ENCODE results near the gene FAM222B.
"Not testable (repeated sequence)": the region's sequence is repeated elsewhere in the genome, so short reads cannot be mapped to it uniquely, and the experiment has no call there.

Gene FAM222B

DNA sequence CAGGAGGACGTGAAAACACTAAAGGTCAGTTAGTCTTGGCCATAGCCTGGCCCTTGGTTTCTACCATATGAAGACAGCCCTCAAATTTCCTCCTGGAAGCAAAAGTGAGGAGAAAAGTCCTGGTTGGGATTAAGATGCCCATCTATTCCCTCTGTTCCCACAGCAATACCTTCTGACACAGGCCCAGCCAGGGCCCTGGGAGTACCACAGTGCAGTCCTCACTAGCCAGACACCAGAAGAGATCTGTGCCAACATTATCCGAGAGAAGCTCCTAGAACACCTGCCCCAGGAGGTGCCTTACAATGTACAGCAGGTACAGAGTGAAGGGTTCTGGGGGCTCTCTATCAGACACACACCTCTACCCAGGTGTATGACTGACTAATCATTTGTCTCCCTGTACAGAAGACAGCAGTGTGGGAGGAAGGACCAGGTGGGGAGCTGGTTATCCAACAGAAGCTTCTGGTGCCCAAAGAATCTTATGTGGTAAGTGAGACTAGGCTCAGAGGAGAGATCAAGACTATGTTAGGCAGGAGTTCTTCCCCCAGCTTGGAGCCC lies 16.3 kb upstream of the FAM222B start:
- Mint-ChIP-seq H3K27ac (peak overlapping the region; percentile 82), H3K27me3 (no peaks in the 10 kb centered on the region), H3K9me3 (no peaks in the 10 kb centered on the region), H3K4me1 (peaks cover 22% of the 10 kb centered on the region), H3K4me3 (no peak overlapping the region), H3K36me3 (peaks cover 47% of the 10 kb centered on the region)
- no peak for ATAC-seq

DNA sequence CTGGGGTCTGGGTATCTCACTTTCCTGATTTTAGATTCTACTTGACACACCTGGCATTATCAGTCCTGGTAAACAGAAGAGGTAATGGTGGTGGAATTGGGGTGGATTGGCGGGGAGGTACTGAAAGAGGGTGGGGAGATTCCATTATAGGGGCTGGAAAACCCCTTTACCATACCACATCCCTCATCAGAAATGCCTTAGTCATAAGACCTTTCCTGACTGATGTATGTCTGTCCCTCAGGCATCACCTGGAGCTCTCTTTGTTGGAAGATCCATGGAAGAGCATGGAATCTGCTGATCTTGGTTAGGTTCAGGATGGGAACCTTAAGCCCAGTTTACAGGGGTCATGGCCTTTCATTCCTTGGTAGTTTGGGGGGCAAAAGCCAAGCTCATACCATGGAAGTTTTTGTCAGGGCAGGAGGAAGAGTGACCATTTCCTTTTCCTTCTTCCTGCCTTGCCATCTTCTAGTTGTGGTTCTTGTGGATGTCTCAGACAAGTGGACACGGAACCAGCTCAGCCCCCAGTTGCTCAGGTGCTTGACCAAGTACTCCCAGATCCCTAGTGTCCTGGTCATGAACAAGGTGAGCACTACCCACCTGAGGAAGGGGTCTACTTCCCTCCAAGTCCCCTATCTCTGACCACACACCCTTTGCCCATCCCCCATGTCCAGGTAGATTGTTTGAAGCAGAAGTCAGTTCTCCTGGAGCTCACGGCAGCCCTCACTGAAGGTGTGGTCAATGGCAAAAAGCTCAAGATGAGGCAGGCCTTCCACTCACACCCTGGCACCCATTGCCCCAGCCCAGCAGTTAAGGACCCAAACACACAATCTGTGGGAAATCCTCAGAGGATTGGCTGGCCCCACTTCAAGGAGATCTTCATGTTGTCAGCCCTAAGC lies 15.6 kb upstream of the FAM222B start:
- peak overlapping the region; percentile 82 for H3K27ac Mint-ChIP-seq
- H3K4me3 Mint-ChIP-seq, result no peak overlapping the region
- no peaks in the 10 kb centered on the region for H3K9me3 Mint-ChIP-seq
- H3K4me1 Mint-ChIP-seq, result peaks cover 22% of the 10 kb centered on the region
- peaks cover 47% of the 10 kb centered on the region for H3K36me3 Mint-ChIP-seq
- no peak for ATAC-seq
- no peaks in the 10 kb centered on the region for H3K27me3 Mint-ChIP-seq

DNA sequence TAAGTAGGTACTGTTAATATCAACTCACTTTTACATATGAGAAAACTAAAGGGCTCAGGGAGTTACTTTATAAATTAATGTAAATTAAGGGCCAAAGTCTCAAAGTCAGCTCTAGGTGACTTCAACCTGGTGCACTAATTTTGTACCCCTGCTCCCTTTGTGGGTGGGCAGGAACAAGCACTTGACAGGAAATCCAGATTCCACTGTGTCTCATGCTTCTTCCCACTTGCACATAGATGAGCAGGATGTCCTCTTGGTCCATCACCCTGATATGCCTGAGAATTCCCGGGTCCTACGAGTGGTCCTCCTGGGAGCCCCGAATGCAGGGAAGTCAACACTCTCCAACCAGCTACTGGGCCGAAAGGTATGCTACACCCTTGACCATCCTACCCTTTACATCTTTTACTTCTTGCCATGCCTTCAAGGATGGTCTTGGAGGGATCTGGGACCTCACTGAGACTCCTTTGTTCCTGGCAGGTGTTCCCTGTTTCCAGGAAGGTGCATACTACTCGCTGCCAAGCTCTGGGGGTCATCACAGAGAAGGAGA lies 13.5 kb upstream of the FAM222B start:
- peak overlapping the region; percentile 44 for H3K27ac Mint-ChIP-seq
- no peaks in the 10 kb centered on the region for H3K27me3 Mint-ChIP-seq
- no peak for ATAC-seq
- no peaks in the 10 kb centered on the region for H3K9me3 Mint-ChIP-seq
- H3K4me1 Mint-ChIP-seq, result peaks cover 22% of the 10 kb centered on the region
- peaks cover 34% of the 10 kb centered on the region for H3K36me3 Mint-ChIP-seq
- peak overlapping the region; percentile 46 for H3K4me3 Mint-ChIP-seq

DNA sequence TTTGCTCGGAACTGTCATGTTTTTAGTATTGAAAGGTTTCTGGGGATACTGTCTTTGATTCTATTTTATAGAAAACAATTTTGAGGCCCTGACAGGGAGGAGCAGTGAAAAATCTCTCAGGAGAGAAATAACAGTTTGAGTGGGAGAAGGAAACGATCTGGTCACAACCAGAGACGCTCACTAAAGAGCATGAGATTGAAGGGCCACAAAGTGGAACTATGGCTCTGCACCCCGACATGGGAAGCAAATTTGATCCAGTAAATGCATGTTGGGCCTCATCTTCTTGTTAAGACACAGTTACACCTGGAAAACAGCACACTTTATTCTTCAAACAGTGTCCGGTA lies 12.7 kb upstream of the FAM222B start:
- Mint-ChIP-seq H3K36me3 (peaks cover 29% of the 10 kb centered on the region), H3K27ac (peak overlapping the region; percentile 81), H3K4me3 (peak overlapping the region; percentile 88), H3K9me3 (no peaks in the 10 kb centered on the region), H3K4me1 (peaks cover 22% of the 10 kb centered on the region), H3K27me3 (no peaks in the 10 kb centered on the region)
- ATAC-seq, result no peak

DNA sequence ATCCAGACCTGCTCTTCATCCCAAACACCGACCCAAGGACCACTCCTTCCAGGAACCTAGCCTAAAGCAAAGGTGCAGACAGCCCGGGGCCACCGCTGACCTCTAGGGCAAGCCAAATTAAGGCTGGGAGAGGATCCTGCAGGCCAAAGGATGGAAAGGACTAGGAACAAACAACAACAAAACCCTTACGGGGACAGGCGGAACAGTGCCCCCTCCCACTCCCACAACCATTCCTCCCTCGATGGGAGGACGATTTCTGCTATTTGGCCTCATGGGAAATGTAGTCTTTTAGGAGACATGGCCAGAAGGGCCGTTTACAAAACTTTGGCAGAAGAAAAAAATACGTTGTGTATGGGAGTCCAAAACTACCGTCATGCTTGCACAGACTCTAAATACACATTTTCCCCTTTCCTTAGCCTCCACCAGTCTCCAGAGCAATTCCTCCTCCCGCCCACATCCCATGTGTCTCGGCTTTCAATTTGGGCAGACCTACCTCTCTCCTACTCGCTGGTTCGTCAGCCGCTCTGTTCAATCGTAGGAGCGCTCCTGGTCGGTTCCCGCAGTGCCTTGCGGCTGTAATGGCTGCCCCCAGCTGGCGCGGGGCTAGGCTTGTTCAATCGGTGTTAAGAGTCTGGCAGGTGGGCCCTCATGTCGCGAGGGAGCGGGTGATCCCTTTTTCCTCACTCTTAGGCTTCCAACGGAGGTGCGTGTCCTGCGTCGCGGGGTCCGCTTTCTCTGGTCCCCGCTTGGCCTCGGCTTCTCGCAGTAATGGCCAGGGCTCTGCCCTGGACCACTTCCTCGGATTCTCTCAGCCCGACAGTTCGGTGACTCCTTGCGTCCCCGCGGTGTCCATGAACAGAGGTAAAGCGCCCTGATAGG lies 12.1 kb upstream of the FAM222B start, which contains the start of gene ERAL1:
Gene ERAL1 (plus strand): TSS at position 560 of the 879 bp plus-strand sequence. CDS start 19 bp downstream, at position 579.
- H3K4me1 Mint-ChIP-seq, result peaks cover 22% of the 10 kb centered on the region
- no peaks in the 10 kb centered on the region for H3K27me3 Mint-ChIP-seq
- peaks cover 26% of the 10 kb centered on the region for H3K36me3 Mint-ChIP-seq
- H3K4me3 Mint-ChIP-seq, result peak within 1 kb of the TSS; percentile 88
- no peaks in the 10 kb centered on the region for H3K9me3 Mint-ChIP-seq
- H3K27ac Mint-ChIP-seq, result peak within 1 kb of the TSS; percentile 81
- ATAC-seq, result peak; percentile 99

DNA sequence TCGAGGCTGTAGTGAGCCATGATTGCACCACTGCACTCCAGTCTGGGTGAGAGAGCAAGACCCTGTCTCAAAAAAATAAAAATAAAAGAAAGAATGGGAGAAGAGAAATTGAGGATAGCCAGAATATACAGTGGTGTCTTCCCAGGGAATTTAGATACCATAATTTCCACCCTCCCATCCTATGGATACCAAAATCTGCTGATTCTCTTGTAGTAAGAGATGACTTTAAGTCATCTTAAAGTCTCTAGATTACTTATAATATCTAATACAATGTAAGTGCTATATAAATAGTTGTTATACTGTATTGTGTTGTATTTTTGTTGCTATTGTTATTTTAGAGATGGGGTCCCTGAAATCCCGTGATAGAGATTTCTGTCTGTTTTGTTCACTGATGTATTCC lies 10.7 kb upstream of the FAM222B start:
- ATAC-seq, result no peak
- no peak overlapping the region for H3K27ac Mint-ChIP-seq
- no peak overlapping the region for H3K4me3 Mint-ChIP-seq
- no peaks in the 10 kb centered on the region for H3K9me3 Mint-ChIP-seq
- H3K4me1 Mint-ChIP-seq, result peaks cover 14% of the 10 kb centered on the region
- H3K27me3 Mint-ChIP-seq, result no peaks in the 10 kb centered on the region
- H3K36me3 Mint-ChIP-seq, result peaks cover 13% of the 10 kb centered on the region

DNA sequence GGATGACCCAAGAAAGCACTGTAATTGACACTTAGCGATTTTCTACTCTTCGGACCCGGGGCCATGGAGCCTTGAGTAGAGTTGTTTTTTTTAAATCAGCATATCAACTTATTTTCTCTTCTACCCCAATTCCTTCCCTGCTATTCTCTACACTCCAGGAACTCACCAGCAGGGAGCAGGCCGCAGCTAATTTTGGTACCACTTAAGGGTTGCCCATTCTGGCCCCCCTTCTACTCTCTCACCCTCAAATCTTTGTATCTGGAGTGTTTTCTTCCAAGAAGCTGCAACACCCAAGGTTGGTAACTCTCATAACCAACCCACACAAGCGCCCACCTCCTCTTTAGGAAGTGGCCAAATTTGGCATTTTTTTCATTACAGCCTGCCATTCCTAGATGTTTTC lies 6.7 kb upstream of the FAM222B start:
- Mint-ChIP-seq H3K27ac (no peak overlapping the region), H3K4me3 (no peak overlapping the region), H3K27me3 (no peaks in the 10 kb centered on the region), H3K9me3 (no peaks in the 10 kb centered on the region), H3K4me1 (no peaks in the 10 kb centered on the region), H3K36me3 (no peaks in the 10 kb centered on the region)
- ATAC-seq, result no peak

DNA sequence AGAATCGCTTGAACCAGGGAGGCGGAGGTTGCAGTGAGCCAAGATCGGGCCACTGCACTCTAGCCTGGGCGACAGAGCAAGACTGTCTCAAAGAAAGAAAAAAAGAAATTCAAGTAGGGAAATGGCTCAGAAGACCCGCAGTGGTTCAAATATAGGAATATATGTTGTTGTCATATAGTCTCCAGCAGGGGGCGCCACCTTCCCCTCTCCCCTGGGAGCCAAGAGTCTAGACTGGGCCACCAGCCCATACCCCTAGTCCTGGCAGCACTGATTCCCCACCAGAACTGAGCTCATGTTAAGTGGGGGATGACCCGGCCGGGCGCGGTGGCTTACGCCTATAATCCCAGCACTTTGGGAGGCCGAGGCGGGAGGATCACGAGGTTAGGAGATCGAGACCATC lies 6.1 kb upstream of the FAM222B start:
- not testable (repeated sequence) for H3K4me1 Mint-ChIP-seq, H3K4me3 Mint-ChIP-seq, H3K36me3 Mint-ChIP-seq, H3K9me3 Mint-ChIP-seq, ATAC-seq, H3K27ac Mint-ChIP-seq, H3K27me3 Mint-ChIP-seq

DNA sequence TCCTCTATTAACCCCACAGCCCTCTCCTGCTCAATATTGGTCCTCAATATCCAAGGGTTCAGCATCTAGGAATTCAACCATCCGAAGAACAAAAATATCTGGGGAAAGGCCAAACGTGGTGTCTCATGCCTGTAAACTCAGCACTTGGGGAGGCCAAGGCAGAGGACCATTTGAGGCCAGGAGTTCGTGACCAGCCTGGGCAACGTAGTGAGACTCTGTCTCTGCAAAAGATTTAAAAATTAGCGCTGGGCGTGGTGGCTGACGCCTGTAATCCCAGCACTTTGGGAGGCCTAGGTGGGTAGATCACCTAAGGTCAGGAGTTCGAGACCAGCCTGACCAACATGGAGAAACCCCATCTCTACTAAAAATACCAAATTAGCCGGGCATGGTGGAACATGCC lies 4.1 kb upstream of the FAM222B start:
- H3K9me3 Mint-ChIP-seq, result not testable (repeated sequence)

DNA sequence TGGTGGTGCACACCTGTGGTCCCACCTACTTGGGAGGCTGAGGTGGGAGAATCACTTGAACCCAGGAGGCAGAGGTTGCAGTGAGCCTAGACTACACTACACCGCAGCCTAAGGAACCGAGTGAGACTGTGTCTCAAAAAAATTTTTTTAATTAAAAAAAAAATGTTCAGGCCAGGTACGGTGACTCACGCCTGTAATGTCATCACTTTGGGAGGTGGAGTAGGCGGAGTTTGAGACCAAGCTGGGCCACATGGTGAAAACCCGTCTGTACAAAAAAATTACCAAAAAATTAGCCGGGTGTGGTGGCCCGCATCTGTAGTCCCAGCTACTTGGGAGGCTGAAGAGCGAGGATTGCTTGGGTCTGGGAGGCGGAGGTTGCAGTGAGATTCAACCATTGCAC lies 3.6 kb upstream of the FAM222B start:
- Mint-ChIP-seq H3K4me3 (no peak overlapping the region), H3K4me1 (peaks cover 15% of the 10 kb centered on the region), H3K9me3 (no peaks in the 10 kb centered on the region), H3K36me3 (no peaks in the 10 kb centered on the region), H3K27ac (no peak overlapping the region), H3K27me3 (no peaks in the 10 kb centered on the region)
- no peak for ATAC-seq

More for the DNA sequence above, 4.1 kb upstream of the FAM222B start:
- peaks cover 12% of the 10 kb centered on the region for H3K4me1 Mint-ChIP-seq
- ATAC-seq, H3K36me3 Mint-ChIP-seq, H3K4me3 Mint-ChIP-seq, H3K27me3 Mint-ChIP-seq, H3K27ac Mint-ChIP-seq: not testable (repeated sequence)

DNA sequence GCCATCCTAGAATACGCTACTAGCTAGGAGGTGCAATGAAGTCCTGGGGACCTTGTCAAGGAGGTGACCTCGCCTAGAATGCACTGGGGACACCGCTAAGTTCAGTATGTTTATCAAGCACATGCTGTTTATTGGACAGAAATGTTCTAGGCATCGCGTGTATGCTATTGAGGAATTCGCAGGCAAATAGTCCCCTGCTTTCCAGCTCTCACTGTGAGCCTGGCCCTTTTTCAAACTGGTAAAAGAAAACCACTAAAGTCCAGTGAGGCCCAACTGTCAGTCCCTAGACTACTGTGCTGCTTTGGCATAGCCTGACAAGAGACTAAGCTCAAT lies 1.2 kb upstream of the FAM222B start:
- H3K27ac Mint-ChIP-seq, result no peak overlapping the region
- peak overlapping the region; percentile 31 for H3K4me3 Mint-ChIP-seq
- peaks cover 23% of the 10 kb centered on the region for H3K4me1 Mint-ChIP-seq
- no peaks in the 10 kb centered on the region for H3K27me3 Mint-ChIP-seq
- no peaks in the 10 kb centered on the region for H3K9me3 Mint-ChIP-seq
- H3K36me3 Mint-ChIP-seq, result no peaks in the 10 kb centered on the region
- ATAC-seq, result no peak

DNA sequence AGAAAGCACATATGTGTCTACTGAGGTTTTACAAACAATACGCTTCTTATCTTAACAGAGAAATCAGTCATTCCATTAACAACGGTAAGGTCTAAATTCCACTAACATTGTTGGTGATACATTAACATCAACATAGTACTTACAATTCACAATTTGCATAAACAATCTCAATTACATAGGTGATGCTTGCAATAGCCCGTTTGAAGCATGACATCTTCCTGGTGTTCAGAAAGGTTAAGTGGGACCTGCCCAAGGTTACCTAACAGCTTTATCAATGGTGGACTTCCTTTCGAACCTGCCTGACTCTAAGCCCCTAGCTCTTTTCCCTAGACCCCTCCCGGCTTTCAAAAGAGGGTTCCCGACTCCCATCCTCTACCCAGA lies 699 bp downstream of the FAM222B start:
- H3K27me3 Mint-ChIP-seq, result no peaks in the 10 kb centered on the region
- peak overlapping the region; percentile 91 for H3K27ac Mint-ChIP-seq
- peak overlapping the region; percentile 93 for H3K4me3 Mint-ChIP-seq
- ATAC-seq, result peak; percentile 44
- H3K36me3 Mint-ChIP-seq, result no peaks in the 10 kb centered on the region
- no peaks in the 10 kb centered on the region for H3K9me3 Mint-ChIP-seq
- H3K4me1 Mint-ChIP-seq, result peaks cover 23% of the 10 kb centered on the region

DNA sequence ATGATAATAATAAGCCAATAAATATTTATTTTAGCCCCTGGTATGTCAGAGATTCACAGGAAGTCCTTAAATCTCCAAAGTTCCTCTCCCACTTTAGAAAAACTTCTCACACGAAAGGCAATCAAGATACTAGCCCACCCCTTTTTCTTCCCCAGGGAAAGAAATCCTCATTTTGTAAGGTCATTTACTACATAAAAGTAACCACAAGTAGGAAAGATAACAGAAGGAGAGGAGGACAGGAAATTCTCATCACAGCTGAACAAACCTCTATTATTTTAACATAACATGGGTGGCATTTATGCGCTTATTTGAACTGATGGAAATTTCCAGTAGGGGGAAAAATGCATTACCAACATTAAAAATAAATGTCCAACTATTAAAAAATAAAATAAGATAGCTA lies 3.4 kb downstream of the FAM222B start:
- no peak overlapping the region for H3K27ac Mint-ChIP-seq
- peaks cover 26% of the 10 kb centered on the region for H3K4me1 Mint-ChIP-seq
- H3K27me3 Mint-ChIP-seq, result no peaks in the 10 kb centered on the region
- peaks cover 3% of the 10 kb centered on the region for H3K36me3 Mint-ChIP-seq
- H3K4me3 Mint-ChIP-seq, result no peak overlapping the region
- no peaks in the 10 kb centered on the region for H3K9me3 Mint-ChIP-seq
- ATAC-seq, result no peak

DNA sequence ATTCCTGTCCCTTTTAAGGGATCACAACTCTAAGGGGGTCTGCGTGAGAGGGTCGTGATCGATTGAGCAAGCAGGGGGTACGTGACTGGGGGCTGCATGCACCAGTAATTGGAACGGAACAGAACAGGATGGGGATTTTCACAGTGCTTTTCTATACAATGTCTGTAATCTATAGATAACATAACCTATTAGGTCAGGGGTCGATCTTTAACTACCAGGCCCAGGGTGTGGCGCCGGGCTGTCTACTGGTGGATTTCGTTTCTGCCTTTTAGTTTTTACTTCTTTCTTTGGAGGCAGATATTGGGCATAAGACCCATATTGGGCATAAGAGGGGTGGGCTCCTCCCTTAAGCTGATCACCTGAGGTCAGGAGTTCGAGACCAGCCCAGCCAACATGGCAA lies 6.0 kb downstream of the FAM222B start:
- Mint-ChIP-seq H3K36me3 (peaks cover 16% of the 10 kb centered on the region), H3K4me1 (peaks cover 24% of the 10 kb centered on the region)
- H3K9me3 Mint-ChIP-seq, H3K27ac Mint-ChIP-seq, H3K4me3 Mint-ChIP-seq, H3K27me3 Mint-ChIP-seq, ATAC-seq: not testable (repeated sequence)

DNA sequence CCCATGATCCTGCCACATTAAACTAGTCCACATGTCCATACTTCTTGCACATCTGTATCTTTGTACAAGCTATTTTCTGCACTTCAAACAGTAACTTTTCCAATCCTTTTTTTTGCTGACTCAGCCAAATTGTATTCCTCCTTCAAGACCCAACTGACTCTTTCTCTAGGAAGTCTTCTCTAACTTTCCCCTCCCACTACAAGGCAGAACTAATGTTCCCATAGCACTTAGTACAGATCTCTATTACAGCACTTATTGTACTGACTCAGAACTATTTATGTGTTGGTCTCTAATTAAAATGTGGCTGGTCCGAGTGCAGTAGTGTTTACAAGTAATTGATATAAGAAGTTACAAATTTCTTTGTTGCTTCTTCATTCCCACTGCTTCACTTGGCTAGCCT lies 8.2 kb downstream of the FAM222B start:
- H3K36me3 Mint-ChIP-seq, result peaks cover 18% of the 10 kb centered on the region
- no peak overlapping the region for H3K27ac Mint-ChIP-seq
- no peaks in the 10 kb centered on the region for H3K27me3 Mint-ChIP-seq
- H3K4me1 Mint-ChIP-seq, result peaks cover 15% of the 10 kb centered on the region
- no peak for ATAC-seq
- H3K9me3 Mint-ChIP-seq, result no peaks in the 10 kb centered on the region
- H3K4me3 Mint-ChIP-seq, result no peak overlapping the region

Measured in stimulated activated memory B cell treated with anti-CD40 and anti-IgM and Interleukin-4, amounts not matched to agents 10 μg/mL and 1 μg/mL and 100 μg/mL, for 72 hours (primary cell).